EL (cell line): ENCODE measurements around the gene FGF21.
A peak's percentile ranks its signal among the peaks of the same experiment; 100 is the strongest.
"Not testable (repeated sequence)": the region's sequence is repeated elsewhere in the genome, so short reads cannot be mapped to it uniquely, and the experiment has no call there.

ENCODE experiments used
- DNase-seq: peaks from one replicate; pipeline ENCODE4 v3.0.0-alpha.2; 2016

Gene FGF21

DNA sequence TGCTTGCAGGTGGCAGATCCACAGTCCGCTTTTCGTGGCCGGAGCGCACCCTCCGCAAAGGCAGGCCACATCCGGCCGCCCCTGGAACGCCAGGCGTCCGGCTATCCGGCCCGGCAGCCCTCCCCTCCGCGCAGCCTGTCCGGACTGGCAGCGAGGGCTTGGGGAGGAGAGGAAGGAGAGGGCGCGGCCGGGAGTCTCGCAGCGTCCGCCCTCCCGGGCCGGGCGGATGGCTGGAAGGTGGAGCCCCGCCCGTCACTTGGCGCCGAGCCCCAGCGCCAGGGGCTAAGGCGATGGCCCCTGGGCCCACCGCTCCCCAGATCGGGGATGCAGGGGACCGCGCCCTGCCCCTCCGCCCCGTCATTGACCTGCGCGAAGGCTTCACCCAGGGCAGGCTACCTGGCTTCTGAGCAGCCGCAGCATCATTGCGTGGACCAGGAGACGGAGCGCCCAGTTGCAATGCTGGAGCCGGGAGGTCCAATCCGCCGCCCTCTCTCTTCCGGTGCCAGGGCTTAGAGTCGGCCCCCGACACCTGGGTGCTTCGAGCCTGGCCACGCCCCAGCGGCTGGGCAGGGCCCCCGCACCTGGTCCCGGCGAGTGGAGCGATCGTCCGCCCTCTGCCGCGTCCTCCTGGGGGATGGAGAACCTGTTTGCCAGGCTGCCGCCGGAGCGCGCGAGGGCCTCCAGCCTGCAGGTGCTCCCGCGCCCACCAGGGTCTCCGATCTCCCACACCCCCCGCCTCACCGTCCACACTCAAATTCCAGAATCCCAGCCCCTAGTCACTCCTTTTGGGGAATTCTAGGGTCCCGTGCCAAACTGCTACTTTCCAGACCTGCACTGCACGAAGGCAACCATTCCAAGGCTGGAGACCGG lies 2.6 kb upstream of the FGF21 start, which contains the start of gene FUT1:
FUT1 (minus strand) TSS at position 146 of the 870 bp plus-strand sequence. CDS start 1,360 bp downstream, outside the sequence.
- DNase-seq = peak; percentile 67

- DNase-seq = no peak
Observed at GRCh38 chr19:48755787-48756186, 463 bp downstream of the FGF21 start.

- no peak for DNase-seq
Observed at GRCh38 chr19:48756212-48756611, 888 bp downstream of the FGF21 start.

DNA sequence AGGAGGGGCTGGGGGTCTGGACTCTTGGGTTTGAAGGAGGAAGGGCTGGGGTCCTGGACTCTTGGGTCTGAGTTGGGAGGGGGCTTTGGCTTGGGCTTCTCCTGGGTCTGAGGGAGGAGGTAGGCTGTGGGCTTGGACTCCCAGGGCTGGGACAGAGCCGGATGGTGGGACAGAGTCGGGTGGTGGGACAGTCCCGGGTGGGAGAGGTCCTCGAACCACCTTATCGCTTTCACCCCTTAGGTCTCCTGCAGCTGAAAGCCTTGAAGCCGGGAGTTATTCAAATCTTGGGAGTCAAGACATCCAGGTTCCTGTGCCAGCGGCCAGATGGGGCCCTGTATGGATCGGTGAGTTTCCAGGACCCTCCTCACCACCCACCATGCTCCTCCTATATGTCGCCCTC lies 1.4 kb downstream of the FGF21 start:
- DNase-seq = no peak

- DNase-seq = no peak
Observed at GRCh38 chr19:48757089-48757675, 1.9 kb downstream of the FGF21 start.

DNA sequence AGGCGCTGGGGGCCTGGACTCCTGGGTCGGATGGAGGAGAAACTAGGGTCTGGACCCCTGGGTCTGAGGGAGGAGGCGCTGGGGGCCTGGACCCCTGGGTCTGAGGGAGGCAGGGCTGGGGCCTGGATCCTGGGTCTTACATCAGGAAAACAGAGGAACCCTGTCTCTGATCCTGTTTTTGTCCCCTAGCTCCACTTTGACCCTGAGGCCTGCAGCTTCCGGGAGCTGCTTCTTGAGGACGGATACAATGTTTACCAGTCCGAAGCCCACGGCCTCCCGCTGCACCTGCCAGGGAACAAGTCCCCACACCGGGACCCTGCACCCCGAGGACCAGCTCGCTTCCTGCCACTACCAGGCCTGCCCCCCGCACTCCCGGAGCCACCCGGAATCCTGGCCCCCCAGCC lies 2.4 kb downstream of the FGF21 start:
- no peak for DNase-seq

DNA sequence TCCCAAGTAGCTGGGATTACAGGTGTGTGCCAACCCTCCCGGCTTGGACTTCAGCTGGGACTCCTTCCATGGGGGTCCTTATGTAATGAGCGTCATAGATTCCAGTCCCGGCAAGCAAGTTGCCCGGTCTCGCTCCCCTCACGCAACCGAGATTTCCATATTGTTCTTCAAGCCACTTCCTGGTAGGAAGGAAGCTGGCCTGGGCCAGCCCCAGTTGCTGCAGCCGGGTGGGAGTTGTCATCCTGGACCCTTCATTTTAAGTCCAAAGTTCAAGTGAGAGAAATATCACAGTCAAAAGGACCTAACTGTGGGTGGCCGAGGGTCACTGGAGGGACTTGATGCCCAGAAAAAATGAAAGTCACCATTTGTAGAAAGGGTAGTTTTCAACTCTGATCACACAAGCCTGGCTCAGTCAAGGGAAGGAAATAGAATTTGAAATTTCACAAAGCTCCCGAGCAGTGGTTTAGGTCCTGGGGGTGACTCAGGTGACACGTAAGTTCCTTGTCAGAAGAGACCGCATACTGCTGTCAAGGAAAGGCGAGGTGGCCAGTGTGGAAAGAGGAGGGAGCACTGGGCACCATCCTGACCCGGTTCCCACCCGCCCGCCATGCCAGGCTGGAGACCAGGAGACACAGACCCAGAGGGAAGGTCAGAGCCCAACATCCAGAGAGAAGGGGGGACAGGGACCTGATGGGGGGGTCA lies 5.3 kb downstream of the FGF21 start:
- DNase-seq = no peak

DNA sequence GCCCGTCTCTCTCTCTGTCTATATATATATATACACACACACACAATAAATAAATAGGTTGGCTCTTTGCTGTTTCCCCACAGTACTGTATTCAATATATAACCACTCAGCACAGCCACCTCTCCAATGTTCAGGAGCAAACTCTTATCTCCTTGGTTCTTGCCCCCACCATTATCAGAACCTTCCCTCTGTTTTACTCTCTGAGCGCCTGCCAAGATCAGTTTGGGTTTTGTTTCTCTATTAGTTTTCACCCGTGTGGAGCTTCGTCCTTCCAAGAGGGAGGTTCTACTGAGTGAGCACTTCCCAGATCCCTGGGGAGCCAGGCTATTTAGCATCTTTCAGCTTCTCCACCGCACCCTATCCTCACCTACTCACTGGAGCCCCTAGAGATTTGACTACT lies 10.5 kb downstream of the FGF21 start:
- not testable (repeated sequence) for DNase-seq

- not testable (repeated sequence) for DNase-seq
Observed at GRCh38 chr19:48768171-48768753, 12.9 kb downstream of the FGF21 start.

GRCh38 chr19:48768994-48769713 lies 13.8 kb downstream of the FGF21 start:
- no peak for DNase-seq

DNA sequence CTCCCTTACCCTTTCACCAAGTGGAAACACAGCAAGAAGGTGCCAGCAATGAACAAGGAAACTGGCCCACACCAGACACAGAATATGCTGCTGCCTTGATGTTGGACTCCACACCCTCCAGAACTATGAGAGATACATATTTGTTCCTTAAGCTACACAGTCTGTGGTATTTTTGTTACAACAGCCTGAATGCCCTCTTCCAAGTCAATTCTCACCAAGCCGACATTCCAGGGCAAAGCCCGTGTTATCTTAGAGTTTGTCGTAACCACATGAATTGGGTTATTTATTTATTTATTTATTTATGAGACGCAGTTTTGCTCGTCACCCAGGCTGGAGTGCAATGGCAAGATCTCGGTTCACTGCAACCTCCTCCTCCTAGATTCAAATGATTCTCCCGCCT lies 14.9 kb downstream of the FGF21 start:
- DNase-seq = peak; percentile 84

DNA sequence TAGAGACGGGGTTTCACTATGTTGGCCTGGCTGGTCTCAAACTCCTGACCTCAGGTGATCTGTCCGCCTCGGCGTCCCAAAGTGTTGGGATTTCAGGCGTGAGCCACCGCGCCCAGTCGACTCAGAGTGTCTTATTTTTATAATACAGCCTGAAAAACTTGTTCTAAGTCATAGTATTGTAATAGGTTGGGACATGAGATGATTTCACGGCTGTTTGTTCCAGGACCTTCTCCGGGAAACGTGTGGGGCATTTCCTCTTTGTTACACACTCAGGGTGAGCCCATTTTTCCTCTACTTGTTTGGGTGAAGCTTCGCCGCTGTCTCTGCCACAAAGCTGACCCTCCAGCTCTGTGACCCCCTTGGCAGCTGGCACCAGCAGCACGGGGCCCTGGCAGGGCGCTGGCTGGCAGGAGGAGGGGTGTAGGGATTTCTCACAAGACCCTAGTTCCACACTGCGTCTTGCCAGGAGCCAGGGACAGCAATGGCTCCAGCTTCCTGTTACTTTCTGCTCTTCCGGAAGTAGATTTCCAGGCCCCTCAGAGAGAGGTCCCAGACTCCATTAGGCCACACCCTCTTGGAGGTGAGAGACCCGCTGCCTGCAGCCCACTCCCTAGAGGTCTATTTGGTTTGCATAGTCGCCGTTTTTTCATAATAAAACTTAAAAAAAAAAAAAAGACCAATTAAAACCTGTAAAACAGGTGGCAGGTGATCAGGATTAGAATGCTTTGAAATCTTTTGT lies 15.6 kb downstream of the FGF21 start:
- no peak for DNase-seq

- DNase-seq = no peak
Observed at GRCh38 chr19:48772503-48772953, 17.2 kb downstream of the FGF21 start.

DNA sequence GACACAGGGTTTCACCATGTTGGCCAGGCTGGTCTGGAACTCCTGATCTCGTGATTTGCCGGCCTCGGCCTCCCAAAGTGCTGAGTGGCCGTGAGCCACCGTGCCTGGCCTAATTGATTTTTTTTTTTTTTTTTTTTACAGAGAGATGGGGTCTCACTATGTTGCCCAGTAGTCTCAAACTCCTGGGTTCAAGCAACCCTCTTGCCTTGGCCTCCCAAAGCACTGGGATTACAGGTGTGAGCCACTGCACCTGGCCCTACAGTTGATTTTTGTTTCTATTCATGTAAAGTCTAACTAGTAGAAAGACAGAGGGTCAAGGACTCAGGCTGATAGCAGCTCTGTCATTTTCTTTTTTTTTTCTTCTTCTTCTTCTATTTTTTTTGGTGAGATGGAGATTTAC lies 21.8 kb downstream of the FGF21 start:
- DNase-seq = no peak

GRCh38 chr19:48777720-48778119 lies 22.4 kb downstream of the FGF21 start:
- no peak for DNase-seq

DNA sequence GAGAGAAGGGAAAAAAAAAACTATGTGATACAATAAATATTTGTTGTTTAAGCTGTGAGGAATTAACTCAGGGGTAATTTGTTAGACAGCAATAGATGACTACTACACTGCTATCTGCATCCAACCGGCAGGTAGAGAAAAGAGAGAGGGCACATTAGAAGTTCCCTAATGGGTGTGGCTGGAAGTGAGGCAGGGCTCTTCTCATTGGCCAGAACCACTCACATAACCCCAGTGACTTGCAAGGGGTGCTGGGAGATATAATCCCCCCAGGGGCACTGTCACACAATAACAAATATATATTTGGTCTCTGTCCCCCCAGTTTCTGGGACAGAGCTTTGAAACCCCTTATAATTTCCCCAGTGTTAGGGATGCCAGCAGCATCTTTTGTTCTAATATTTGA lies 24.3 kb downstream of the FGF21 start:
- no peak for DNase-seq

- peak; percentile 64 for DNase-seq
Observed at GRCh38 chr19:48780631-48781391, 25.5 kb downstream of the FGF21 start.

DNA sequence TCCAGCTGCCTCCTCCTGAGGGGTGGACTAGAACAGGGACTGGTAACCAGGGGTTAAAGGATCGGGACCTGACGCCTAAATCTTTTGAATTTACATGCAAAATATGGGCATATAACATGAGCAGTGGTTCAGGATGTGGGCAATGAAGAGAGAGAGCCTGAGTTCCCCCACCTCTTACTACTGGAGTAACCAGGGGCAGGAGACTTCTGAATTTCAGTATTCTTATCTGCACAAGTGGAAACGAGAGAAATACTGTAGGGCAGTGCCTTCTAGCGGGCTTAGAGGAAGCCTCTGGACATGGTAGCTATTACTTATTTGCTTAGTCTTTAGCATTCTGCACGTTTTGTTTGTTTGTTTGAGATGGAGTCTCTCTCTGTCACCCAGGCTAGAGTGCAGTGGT lies 29.2 kb downstream of the FGF21 start:
- no peak for DNase-seq

DNA sequence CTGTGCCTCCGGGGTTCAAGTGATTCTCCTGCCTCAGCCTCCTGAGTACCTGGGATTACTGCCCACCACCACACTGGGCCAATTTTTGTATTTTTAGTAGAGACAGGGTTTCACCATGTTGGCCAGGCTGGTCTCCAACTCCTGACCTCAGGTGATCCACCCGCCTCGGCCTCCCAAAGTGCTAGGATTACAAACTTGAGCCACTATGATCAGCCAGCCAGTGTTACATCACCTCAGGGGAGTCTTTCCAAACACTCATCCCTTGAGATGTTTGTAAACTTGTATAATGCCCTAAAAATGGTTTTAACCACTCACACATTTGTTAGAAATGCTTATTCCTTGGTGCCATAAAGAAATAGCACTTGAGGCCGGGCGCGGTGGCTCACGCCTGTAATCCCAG lies 31.1 kb downstream of the FGF21 start:
- not testable (repeated sequence) for DNase-seq

DNA sequence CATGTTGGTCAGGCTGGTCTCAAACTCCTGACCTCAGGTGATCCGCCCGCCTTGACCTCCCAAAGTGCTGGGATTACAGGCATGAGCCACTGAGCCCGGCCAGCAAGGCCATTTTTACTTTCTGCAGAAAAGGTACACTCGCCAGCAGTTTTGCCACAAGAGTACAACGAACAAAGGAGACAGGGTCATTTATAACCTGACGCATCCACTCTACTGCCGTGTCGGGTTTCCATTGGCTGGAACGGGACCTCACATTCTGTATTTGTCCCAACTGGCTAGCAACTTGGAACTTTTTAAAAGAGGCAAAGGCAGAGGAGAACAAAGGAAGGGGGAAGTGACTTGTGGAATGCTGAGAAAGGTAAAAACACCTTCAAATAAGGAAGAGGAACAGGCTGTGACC lies 32.0 kb downstream of the FGF21 start:
- DNase-seq = not testable (repeated sequence)

DNA sequence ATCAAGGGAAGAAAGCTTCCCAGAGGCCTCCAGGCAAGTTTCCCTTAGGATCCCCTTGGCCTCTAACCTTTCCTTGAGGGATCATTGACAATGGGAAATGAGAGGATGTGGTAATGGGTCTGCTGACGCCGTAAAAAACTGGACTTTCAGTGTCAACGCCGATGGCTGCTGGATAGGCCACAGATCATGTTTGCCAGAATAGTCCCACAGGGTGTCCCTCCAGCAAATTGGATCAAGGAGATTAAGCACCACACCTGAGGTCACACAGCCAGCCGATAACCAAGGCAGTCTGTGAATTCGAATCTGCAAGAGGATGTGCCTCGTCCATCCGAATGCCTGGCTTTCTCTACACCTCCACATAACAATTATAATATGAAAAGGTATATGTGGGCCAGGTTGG lies 37.9 kb downstream of the FGF21 start:
- DNase-seq = no peak
